Right kidney (tissue), 1 donor: Measurements from ENCODE around the gene PRSS3.
"Not testable (repeated sequence)": the region's sequence is repeated elsewhere in the genome, so short reads cannot be mapped to it uniquely, and the experiment has no call there.

Experiments used
- DNase-seq: peaks from one replicate; pipeline ENCODE4 v3.0.0-alpha.2; 2016

PRSS3 gene

DNA sequence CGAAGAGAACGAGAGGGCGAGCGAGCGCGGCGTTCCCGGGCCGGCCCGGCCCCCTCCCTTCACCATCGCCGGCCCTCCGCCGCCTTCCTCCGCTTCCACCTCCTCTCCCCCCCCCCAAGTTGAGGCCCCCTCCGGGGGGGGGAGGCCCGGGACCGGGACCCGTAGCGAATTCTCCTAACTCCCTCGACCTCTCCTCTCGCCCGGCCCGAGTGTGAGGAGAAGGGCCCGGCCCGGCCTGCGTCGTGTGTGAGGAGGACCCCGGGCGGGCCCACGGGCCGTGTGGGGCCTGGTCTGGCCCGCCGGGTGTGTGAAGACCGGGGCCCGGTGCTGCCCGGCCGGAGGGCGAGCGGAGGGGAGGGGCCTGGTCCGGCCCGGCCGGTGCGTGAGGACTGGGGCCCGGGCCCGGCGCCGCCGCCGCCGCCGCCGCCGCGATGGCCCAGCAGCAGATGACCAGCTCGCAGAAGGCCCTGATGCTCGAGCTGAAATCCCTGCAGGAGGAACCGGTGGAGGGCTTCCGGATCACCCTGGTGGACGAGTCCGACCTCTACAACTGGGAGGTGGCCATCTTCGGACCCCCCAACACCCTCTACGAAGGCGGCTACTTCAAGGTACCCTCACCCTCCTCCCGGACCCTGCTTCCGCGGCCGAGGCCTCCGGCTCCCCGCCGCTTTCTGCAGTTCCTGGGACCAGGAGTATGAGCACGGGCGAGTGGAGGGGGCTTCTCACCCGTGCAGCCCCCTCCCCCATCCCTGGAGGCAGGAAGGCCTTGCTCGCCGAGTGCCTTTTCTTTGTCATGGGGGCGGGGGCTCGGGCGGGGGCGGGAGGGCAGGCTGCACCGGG is 22.2 kb downstream of the PRSS3 start:
- peak; percentile 89 for DNase-seq

DNA sequence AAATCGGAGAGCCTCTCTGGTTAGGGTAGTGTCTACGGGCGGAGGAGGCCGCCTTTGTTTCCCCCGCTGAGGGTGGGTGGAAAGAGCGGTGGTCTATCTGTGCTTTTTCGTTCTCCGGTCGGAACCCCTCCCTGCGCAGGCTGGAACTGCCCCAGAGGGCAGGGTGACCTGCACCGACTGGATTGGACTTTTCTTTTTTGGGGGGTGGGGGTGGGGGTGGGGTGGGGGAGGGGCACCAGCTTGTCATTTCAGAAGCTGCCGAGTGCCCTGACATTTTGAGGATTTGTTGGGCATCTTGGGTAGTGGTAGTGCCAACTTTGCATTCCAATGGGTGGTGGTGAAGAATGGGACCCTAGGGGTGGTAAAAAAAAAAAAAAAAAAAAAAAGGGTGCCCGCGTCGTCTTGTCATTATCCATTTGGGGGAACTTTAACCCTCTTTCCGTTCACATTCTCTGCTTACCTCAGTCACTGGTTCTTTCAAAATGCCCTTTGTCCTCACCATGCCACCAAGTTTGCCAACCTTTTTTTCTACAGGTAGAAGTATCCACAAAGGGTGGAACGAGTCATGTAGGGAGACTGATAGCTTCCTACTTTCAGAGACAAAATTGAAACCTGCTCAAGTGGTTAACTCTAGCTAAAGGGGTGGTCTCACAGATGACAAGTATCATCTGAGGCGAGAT is 22.9 kb downstream of the PRSS3 start:
- peak; percentile 39 for DNase-seq

DNA sequence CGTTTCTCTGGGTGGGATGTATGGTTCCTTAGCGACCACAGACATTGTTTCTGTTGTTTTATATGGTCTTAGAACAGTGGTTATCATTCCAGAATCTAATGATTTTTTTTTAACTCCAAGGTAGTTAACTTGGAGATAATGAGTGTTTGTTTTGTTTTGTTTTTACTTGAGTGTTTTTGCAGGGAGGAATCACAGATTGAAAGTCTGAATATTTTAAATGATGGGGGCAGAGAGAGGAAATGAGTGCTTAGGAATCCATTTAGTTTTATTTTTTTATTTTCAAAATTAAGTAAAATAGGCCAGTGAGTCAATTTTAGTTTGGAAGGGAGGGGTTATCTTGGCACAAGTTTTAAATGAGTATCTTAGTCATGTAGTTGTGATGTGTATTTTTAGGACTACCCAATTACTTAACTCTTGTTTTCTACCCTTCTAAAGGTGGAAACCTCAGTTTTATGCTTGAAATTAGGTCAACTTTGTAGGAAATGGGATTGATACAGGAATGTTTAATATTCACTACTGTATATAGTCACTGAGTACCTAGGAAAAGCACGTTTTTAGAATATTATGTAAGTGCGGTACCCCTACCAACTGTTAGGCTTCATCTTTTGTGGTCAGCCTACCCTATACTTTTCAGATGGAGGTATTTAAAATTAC is 23.6 kb downstream of the PRSS3 start:
- no peak for DNase-seq

DNA sequence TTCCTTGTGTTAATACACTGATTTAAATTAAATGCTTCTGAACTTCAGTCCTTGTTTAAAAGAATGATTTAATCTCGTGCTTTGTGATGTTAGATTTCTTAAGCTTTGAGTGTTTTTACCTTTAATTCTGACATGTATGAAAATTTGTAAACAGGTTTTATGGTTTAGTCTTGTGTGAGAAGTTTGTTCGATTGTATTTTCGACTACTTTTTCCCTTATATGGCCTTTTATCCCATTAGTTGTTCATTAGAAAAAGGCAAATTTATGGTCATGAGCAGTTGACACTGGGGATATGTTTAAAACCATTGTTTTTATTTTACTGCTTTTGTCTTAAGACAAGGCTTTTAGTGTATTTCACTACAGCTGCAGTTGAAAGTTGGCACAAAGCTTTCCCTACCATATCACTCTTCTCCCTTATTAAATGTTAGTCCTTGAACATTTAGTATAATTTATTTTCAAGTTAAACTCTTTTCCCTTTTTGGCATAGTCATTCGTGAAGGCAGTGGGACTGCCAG is 24.9 kb downstream of the PRSS3 start:
- no peak for DNase-seq

DNA sequence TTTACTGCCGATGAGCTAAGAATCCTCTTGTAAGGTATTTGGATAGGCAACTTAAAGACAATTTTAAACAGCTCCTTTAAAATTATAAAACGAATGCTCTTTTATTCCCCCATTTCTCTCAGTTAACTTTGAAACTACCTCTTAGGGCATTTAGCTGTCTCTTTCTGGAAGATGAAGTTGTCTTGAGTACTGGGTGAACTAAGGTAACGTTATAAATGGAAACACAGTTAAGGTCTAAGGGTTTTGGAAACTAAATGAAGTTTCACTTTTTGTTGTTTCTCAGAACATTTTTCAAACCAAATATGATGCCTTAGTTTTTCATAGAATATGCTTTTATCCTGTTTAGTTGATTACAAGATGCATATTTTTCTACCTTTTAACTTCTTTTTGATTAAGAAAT is 28.4 kb downstream of the PRSS3 start:
- no peak for DNase-seq

DNA sequence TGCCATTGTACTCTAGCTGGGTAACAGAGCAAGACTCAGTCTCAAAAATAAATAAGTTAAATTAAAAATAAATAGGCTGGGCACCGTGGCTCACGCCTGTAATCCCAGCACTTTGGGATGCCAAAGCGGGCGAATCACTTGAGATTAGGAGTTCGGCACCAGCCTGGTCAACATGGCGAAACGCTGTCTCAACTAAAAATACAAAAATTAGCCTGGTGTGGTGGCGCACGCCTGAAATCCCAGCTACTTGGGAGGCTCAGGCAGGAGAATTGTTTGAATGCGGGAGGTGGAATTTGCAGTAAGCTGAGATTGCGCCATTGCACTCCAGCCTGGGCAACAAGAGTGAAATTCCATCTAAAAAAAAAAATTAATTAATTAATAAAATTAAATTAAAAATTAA is 31.9 kb downstream of the PRSS3 start:
- not testable (repeated sequence) for DNase-seq

DNA sequence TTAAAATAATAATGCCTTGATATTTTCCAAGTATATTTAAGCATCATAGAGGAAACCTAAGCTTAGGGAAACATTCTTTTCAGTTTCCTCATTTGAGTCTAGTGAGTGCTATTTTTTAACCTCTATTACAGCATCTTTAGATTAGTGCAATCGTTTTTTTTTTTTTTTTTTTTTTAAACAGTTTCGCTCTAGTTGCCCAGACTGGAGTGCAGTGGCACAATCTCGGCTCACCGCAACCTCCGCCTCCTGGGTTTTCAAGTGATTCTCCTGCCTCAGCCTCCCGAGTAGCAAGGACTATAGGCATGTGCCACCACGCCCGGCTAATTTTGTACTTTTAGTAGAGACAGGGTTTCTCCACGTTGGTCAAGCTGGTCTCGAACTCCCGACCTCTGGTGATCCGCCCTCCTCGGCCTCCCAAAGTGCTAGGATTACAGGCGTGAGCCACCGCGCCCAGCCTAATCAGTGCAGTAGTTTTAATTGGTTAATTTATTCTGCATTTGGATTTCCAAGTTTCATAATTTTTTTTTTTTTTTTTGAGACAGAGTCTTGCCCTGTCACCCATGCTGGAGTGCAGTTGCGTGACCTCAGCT is 34.4 kb downstream of the PRSS3 start:
- DNase-seq: not testable (repeated sequence)

DNA sequence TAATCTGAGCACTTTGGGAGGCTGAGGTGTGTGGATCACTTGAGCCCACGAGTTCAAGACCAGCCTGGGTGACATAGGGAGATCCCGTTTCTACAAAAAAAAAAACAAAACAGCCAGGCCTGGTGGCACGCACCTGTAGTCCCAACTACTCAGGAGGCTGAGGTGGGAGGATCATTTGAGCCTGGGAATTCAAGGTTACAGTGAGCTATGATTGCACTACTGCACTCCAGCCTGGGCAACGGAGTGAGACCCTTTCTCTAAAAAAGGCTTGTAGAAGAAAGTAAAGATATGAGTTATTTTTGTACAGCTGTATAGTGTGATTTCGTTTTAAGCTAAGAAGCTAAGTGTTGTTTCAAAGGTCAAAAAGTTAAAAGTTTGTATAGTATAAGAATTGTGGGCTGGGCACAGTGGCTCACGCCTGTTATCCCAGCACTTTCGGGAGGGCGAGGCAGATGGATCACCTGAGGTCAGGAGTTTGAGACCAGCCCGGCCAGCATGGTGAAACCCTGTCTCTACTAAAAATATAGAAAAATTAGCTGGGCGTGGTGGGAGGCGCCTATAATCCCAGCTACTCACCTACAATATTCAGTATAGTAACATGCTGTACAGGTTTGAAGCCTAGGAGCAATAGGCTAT is 40.4 kb downstream of the PRSS3 start:
- DNase-seq: no peak

DNA sequence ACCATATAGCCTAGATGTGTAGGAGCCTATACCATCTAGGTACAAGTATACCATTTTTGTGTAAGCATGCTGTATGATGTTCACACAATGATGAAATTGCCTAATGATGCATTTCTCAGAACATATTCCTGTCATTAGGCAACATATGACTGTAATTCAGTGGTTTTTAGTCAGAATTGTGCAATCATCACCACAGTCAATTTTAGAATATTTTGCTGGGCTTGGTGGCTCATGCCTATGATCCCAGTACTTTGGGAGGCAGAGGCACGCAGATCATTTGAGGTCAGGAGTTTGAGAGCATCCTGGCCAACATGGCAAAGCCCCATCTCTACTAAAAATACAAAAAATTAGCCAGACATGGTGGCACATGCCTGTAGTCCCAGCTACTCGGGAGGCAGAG is 40.9 kb downstream of the PRSS3 start:
- not testable (repeated sequence) for DNase-seq

DNA sequence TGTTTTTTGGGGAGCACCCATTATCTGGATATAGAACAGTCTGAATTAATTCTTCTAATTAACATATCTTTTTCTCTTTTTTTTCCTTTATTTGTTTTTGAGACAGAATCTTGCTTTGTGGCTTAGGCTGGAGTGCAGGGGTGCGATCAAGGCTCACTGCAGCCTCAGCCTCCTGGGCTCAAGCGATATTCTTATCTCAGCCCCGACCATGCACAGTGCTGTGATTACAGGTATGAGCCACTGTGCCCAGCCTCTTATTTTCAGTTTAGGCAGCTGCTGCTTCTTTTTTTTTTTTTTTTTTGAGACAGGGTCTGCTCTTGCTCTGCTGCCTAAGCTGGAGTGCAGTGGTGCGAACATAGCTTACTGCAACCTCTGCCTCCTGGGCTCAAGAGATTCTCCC is 41.8 kb downstream of the PRSS3 start:
- no peak for DNase-seq

DNA sequence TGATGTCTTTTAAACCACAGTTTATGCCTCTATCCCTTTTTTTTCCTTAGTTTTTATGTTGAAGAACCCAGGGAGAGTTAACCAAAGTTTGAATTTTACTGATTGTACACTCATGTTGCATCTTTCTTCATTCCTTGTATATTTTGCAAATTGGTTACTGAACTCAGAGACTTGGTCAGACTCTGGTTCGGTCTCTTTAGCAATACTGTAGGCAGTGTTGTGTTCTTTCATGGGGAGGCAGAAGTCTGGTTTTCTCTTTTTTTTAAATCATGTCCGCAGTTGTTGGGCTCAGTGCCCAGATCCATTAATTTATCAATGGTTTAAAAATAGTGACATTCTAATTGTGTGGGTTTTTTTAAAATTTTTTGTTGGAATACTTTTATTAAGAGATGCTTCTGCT is 45.0 kb downstream of the PRSS3 start:
- DNase-seq: no peak

DNA sequence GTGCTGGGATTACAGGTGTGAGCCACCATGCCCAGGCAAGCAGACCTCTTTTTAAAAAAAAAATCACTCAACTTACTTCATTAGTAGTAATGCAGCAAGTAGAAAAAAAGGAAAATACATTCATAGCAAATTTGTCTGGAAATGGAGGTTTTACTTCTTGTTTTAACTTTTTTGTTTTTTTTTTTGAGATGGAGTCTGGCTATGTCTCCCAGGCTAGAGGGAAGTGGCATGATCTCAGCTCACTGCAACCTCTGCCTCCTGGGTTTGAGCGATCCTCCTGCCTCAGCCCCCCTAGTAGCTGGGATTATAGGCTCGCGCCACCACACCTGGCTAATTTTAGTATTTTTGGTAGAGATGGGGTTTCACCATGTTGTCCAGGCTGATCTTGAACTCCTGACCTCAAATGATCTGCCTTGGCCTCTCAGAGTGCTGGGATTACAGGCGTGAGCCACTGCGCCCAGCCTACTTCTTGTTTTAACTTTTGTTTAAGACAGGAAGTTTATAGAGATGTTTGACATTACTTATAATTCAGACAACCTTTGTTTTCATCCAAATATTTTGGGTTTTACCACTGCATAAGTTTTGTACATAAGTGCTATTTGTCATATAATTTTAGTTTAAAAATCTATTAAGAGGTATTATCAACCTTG is 48.1 kb downstream of the PRSS3 start:
- DNase-seq: no peak

DNA sequence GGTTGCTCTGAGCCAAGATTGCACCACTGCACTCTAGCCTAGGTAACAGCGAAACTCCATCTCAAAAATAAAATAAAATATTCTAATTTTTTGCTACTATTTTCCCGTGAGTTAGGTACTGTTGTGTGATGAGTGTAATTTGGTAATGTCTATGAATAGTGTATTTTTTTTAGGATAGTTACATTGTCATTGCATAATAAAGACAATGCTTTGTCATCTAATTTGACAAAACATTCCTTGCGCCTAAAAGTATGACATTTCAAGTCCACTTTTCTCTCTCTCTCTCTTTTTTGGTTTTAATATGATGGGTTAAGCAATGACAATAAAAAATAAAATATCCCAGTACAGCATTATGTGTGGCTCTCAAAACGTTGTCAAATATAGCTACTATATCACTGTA is 50.9 kb downstream of the PRSS3 start:
- DNase-seq: no peak

DNA sequence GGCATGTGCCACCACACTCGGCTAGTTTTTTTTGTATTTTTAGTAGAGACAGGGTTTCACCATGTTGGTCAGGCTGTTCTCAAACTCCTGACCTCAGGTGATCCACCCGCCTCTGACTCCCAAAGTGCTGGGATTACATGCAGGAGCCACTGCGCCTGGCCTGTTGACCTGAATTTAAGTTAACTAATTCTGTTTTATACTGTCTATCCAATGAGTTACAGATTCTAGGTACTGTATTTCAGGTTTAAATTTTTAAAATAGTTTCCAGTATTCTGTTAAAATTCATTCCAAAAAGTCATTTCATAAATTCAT is 52.5 kb downstream of the PRSS3 start:
- not testable (repeated sequence) for DNase-seq
